GOT3 (cell line): ENCODE results near the gene OOEP.
"Not testable (repeated sequence)": the region's sequence is repeated elsewhere in the genome, so short reads cannot be mapped to it uniquely, and the experiment has no call there.

ENCODE experiments used
- DNase-seq: peaks from one replicate; lab custom pipeline; 2025; ENCODE audit warnings: mixed read lengths; lab: John Stamatoyannopoulos, UW

Gene OOEP

DNA sequence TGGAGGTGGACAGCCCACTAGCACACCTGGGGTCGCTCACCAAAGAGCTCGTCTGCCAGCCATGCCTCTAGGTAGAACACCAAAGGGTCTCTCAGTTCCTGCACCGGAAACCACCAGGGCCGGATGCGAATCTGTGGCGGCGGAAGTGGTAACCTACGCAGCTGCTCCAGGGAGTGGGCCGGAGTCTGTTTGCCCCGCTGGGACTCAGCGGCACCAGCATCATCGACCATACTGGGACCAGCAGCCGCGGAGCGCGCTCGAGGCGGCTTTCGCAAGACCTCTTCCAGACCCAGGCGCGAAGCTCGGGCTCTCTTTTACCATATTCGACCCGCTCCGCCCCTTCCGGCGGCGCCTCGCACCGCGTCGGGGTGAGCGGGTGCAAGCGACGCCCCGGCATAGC is at the start of gene OOEP:
Gene OOEP (minus strand): TSS at position 335 of the 400 bp plus-strand sequence. CDS start 105 bp downstream, at position 230.
- DNase-seq, result no peak

DNA sequence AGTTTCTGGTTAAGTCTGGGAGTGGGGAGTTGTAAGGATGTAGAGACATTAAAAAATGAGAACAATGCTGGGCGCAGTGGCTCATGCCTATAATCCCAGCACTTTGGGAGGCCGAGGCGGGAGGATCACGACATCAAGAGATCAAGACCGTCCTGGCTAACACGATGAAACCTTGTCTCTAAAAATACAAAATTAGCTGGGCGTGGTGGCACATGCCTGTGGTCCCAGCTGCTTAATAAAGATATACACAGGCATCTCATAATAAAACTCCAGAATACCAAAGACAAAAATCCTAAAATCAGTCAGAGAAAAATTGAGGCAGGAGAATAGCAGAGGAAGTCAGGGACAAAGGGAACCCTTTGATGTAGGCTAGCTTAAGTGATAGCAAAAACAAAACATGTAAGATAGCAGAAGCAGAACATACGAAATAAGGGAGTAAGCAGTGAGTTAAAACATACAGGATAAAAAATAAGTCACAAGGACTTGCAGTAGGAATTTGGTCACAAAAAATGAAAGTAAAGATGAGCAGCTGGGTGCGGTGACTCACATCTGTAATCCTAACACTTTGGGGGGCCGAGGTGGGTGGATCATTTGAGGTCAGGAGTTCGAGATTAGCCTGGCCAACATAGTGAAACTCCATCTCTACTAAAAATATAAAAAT is 48.5 kb upstream of the OOEP start:
- no peak for DNase-seq

DNA sequence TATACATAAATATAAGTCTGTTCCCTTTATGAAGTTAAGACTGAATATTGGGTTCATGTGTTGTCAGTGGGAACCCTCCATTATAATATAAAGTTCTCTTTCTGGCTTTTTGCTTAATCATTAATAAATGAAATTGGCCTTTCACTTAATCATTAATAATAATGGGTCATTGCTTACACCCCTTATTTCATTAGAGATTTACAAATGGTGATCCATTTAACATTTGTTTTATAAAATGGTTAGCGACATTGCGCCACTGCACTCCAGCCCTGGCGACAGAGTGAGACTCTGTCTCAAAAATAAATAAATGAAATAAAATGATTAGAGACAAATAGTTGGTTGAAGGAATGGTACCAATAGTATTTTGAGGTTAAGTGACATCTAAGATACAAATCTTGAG is 43.4 kb upstream of the OOEP start:
- no peak for DNase-seq

DNA sequence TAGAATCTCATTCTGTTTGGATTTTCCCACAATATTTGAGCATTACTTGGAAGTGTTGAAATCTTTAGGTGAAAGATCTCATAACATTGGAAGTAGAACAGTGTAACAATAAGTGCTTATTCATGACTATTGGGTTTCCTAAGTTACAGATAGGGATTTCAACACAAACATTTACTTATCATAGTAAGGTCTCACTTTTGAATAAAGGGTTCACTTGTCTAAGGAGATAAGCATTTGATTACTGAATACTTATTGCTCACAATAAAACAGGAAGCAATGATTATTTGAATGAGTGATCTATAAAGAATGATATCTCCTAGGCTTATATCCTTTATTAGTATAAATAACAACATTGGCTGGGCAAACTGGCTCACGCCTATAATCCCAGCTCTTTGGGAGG is 39.7 kb upstream of the OOEP start:
- no peak for DNase-seq

DNA sequence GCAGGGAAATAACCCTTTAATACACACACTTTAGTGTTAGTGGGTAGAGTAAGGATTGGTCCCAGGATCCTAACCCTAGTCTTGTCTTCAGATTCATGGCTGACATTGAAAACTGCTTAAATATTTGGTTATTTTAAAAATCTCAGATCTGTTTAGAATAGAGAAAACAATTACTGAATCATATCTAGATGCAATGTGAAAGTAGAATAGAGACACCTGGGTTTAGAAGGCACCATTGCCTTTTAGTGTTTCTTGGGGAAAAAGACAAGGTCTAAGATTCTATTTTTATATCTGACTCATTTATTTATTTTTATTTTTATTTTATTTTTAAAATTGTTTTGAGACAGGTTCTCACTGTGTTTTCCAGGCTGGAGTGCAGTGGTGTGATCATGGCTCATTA is 31.0 kb upstream of the OOEP start:
- DNase-seq, result no peak

DNA sequence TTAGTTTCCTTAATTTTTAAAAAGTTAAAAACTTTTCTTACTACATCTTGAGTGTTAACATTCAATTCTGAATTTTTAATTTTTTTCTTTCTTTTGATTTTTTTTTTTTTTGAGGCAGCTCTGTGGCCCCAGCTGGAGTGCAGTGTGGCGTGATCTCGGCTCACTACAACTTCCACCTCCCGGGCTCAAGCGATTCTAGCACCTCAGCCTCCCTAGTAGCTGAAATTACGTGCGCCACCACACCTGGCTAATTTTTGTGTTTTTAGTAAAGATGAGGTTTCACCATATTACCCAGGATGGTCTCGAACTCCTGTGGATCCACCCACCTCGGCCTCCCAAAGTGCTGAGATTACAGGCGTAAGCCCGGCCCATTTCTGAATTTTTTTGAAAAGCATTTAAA is 26.2 kb upstream of the OOEP start:
- DNase-seq, result no peak

DNA sequence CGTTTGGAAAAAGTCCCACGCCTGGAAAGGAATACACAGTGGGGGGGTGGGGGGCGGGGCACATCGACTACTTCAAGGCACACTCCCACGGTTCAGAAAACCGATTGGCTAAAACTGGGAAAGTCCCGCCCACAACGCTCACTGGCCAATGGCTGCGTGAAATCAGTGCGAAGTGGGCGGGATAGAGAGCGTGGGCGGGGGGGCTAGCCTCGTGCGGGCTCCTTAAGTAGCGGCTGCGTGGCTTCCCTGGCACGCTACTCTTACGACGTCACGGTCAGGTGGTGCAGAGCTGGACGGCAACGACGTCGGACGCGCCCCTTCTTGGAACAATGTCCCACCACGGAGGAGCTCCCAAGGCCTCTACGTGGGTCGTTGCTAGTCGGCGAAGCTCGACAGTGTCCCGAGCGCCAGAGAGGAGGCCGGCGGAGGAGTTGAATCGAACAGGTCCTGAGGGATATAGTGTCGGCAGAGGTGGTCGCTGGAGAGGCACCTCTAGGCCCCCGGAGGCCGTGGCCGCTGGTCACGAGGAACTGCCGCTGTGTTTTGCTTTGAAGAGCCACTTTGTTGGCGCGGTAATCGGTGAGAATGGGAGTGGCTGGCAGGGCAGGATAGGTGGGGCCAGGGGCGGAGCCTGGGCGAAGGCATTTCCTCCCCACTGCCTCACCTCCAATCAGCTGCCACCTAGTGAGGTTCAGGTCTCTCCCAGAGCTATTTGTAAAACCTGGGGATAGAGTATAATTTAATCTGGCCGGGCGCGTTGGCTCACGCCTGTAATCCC is 25.1 kb upstream of the OOEP start, which contains the start of gene DDX43:
Gene DDX43 (plus strand): TSS at position 252 of the 778 bp plus-strand sequence. CDS start 78 bp downstream, at position 330.
- no peak for DNase-seq

DNA sequence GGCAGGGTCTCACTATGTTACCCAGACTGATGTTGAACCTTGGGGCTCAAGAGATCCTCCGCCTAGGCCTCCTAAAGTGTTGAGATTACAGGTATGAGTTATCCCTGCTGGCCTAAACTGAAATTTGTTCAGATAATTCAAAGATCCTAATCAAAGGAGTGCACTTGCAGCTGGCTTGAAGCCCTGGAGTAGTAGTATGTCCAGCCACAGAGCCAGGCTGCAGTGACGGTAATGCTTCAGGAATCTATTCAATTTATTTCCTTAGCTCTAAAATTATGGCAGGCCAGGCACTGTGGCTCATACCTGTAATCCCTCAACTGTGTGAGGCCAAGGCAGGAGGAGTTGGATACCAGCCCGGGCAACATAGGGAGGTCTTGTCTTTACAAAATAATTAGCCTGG is 23.6 kb upstream of the OOEP start:
- DNase-seq, result no peak

DNA sequence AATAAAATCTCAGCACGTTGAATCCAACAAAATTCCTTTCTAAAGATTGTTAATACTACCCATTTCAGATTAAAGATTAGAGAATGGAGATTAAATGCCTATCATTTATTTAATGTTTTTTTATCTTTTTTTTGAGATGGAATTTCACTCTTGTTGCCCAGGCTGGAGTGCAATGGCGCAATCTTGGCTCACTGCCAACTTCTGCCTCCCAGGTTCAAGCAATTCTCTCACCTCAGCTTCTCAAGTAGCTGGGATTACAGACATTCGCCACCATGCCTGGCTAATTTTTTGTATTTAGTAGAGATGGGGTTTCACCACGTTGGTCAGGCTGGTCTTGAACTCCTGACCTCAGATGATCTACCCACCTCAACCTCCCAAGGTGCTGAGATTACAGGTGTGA is 22.5 kb upstream of the OOEP start:
- not testable (repeated sequence) for DNase-seq

DNA sequence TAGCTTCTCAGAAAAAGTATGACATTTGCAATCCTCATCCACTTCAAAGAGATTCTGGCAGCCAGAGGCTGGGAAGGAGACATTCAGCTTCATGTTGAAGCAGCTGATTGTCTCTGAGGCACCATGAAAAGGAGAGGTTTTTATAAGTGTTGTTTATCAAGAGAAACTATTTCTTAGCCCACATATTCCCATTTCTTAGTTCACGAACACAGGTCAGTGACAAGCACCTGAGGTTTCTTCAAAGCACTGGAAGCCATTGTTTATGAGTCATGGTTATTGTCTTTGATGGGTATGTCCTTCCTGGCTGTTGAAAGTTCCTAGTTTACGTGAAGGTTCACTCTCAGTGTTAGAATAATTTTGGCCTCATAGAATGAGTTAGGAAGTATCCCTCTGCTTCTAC is 22.0 kb upstream of the OOEP start:
- DNase-seq, result no peak

DNA sequence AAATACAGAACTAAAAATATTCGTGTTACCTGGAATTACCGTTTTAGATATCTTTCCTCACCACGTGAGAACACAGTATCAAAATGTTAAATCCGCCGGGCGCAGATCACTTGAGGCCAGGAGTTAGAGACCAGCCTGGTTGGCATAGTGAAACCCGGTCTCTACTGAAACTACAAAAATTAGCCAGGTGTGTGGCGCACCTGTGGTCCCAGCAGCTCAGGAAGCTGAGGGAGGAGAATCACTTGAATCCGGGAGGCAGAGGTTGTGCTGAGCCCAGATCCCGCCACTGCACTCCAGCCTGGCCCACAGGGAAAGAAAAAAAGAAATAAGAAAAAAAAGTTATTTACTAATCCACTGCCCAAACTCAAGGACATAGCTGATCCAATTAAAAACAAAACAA is 20.2 kb upstream of the OOEP start:
- no peak for DNase-seq

DNA sequence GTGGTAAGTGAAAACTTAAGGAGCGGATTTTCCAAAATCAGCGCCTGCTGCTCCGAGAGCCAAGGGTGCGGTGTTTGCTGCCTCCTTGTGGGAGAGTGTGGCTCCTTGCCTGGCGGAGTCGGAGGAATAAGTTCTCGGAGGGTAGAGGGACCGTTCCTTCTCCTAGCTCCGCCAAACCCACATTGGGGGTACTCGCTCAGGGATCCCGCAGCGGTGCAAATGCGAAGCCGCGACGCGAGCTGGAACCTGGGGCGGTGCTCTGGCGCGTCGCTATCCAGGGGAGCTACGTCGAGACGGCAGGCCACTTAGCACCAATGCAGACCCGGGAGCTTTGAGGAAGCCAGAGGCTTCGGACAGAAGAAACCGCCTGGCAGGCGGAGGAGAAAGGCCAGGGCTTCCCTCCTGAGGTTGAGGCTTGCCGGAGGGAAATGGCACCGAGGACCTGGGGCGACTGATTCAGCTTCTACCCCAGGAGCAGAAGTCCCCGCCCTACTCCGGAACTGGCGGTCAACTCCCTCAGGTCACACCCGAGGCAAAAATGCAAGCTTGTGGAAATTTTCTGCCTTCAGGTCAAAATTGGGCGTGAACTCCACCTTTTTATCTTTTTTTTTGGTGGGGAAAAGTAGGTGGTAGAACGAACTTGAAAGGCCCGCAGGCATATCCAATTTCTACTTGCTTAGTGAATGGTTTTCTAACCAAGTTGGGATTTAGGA is 19.3 kb upstream of the OOEP start:
- DNase-seq, result peak; percentile 13

DNA sequence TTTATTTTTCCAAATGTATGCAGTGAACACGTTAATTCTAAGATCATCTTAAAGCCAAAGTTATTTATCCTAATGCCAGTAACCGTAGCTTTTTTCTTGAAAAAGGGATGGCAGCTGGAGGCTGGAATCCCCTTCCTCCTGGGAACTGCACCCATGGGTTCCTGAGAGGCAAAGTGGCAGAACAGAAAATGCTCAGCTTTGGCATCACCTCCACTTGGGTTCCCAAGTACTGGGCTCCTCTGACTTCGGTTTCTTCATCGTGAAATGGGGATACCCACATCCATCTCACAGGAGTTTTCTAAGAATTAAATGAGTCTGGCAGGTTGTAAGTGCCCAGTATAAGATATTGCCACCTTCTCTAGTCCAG is 18.7 kb upstream of the OOEP start:
- no peak for DNase-seq

DNA sequence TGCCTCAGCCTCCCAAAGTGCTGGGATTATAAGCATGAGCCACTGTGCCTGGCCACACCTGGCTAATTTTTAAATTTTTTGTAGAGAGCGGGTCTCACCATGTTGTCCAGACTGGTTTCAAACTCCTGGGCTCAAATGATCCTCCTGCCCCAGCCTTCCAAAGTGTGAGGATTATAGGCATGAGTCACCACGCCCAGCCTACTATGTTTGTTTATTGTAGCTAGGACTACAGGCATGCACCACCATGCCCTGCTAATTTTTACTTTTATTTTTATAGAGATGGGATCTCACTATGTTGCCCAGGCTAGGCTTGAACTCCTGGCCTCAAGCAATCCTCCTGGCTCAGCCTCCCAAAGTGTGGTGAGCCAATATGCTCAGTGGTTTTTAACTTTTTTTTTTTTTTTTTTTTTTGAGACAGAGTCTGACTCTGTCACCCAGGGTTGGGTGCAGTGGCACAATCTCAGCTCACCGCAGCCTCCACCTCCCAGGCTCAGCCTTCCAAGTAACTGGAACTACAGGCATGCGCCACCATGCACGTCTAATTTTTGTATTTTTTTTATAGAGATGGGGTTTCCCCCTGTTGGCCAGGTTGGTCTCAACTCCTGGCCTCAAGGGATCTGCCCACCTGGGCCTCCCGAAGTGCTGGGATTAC is 12.9 kb upstream of the OOEP start:
- no peak for DNase-seq

DNA sequence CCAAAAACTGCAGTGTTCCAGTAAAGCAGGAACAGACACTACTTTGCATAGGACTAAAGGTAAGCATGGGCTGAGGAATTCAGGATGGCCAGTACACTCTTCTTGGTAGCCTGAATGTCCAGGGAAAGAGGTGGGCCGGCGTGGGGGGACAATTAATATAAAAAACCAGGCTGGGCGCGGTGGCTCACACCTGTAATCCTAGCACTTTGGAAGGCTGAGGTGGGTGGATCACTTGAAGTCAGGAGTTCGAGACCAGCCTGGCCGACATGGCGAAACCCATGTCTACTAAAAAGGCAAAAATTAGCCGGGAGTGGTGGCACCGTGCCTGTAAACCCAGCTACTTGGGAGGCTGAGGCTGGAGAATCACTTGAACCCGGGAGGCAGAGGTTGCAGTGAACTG is 11.8 kb upstream of the OOEP start:
- not testable (repeated sequence) for DNase-seq

DNA sequence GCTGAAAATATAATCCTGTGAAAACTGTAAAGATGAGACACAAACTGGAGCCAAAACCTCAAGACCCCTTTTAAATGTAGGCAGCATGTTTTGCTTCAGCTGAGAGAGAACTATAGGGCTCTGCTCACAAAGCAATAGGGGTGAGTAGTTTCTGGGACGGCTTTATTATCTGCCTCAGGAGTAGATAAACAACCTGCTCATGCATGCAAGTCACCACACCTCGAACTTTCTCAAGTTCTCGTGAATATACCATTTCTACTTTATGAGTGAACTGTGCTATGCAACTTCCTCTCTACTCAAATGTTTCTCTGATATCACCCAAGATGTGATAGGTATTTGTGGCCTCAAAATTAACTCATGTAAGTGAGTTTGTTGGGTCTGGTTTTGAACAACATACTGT is 7.5 kb upstream of the OOEP start:
- no peak for DNase-seq

DNA sequence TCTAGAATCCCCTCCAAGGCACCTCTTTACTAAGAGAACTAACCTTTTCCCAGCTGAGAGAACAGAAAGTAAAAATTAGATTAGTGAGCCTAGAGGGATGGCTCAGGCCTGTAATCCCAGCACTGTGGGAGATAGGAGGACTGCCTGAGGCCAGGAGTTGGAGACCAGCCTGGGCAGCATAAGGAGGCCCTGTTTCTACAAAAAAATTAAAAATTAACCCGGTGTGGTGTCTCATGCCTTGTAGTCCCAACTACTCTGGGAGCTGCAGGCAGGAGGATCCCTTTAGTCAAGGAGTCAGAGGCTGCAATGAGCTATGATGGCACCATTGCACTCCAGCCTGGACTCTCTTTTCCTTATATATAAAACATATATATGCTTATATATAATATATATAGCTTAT is 5.5 kb upstream of the OOEP start:
- no peak for DNase-seq

DNA sequence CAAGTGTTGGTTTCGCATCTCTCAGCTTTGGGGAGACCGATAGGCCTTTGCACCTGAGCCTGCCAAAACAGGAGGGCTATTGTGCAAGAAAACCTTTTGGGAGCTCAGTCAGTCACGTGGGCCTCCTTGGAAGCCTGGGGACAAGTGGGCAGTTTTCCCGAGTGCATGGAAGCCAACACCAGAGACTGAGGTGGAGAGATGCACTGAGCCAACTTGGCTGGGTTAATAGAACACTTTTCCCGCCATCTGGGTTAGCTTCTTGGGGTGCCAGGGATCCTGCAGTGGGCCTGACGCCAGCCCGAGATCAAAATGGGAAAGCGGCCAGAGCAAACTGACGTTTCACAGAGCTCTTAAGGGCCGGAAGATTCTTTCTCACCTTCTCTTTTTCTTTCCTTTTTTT is 2.8 kb upstream of the OOEP start:
- DNase-seq, result no peak

DNA sequence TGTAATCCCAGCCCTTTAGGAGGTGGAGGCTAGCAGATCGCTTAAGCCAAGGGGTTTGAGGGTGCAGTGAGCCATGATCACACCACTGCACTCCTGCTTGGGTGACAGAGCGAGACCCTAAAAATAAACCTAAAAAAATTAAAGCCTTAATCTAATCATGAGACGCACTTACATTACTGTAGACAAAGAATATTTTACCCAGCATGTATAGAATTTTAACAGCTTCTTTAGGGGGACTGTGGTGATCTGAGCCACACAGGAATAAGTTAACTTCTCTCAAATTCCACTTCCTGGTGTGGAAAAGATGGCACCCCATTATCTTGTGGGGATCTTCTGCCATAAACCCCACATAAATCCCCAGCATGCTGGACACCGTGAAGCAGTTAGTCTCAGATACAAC is 2.3 kb upstream of the OOEP start:
- no peak for DNase-seq

DNA sequence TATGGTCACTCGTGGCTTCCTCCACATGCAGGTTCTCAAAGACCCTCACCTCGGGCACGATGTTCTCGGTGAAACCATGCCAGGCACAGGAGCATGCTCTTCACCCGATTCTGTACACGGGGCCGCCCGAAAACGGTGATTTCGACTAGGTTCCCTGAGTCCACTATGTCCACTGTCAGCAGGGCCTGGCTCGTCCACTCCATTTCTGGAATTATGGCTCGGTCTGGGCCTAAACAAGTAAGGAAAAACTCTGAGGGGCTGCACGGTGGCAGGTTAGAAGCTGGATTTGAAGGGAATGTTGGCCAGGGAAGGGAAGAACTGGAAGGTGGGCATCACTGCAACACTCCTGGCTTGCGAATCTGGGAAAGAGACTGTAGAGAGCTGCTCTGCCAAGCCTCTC is 540 bp downstream of the OOEP start:
- DNase-seq, result no peak

DNA sequence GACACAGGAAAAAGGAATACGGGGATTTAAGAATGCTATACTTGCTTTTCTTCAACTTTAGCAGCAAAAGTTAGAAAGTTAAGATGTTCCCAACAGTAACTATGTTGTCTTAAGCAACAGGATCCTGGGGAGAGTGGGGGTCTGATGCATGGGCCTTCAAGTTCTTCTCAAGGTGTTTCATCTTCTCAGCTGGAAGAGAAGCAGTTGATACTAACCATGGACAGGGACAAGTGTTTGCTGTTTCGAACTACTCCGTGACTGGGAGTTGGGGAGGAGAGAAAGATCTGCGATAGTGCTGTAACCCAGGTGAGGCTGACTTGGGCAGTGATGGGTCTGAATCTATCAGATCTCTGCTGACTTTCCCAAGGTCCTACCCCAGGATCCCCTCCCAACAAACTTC is 1.0 kb downstream of the OOEP start:
- DNase-seq, result no peak

DNA sequence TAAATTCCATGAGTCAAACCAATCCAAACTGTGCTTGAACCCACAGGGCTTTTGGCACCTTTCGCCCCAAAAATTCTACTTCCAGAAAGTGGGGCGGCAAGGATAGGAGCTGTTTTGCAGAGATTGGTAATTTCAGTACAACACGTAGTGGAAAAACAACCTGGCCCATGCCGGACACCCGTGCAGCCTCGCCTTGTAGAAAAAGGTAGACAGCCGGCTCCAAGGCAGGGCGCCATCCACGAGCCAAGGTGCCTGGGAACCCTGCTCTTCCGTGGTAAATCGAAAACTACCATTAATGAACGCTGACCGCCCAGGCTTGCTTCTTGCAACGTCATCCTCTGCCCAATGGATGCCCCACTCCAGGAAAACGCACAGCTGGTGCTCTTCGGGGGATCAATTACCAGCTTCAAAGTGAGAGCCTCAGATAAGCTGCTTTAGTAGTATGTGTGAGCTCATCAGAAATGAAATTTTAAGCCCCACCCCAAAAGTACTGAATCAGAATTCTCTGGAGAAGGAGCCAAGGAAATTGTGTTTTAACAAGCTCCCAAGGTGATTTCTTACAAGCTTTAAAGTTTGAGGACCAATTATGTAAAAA is 1.8 kb downstream of the OOEP start:
- no peak for DNase-seq
